ENCODE data around the gene TRAM2. TPM values are rescaled to one million over a fixed set of nuclear protein-coding genes. Genes with fewer than 3 reads are reported as not detected.
A peak's percentile ranks its signal among the peaks of the same experiment; 100 is the strongest.

Gene TRAM2
- total and polyA plus RNA-seq, 10 of the 15 experiments (the other 5 are each of a cell fraction or from before 2014, with no cell fraction given) = 2.5 to 15.0 (median 11.0) TPM

DNA sequence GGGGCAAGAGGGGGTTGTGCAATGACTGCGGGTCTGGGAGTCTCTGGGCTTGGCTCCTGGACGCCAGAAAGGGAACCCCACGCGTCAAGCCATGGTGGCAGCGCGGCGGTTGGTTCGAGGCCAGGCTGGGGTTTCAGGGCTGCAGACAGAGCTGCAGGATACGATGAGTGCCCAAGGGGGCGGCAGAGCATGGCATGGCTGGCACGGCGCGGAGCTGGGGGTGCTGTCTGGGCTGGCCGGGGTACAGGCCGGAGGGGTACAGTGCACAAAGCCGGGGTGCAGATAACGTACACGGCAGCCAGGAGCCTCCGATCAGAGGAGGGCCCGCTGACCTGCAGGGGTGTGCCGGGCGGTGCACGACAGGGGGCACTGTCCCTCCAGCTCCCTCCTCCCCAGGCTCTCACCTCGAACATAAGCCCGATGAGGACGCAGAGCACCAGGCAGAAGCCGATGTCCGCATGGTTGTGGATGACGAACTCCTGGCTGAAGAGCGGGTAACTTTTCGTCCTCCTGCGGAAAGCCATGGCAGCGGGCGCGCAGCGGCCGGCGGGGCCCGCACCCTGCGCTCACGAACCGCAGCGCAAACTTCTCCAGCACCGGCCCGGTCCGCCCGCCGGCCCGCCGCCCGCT is 353 bp downstream of the TRAM2 start (continued):
- TF ChIP-seq, protein P1, sequence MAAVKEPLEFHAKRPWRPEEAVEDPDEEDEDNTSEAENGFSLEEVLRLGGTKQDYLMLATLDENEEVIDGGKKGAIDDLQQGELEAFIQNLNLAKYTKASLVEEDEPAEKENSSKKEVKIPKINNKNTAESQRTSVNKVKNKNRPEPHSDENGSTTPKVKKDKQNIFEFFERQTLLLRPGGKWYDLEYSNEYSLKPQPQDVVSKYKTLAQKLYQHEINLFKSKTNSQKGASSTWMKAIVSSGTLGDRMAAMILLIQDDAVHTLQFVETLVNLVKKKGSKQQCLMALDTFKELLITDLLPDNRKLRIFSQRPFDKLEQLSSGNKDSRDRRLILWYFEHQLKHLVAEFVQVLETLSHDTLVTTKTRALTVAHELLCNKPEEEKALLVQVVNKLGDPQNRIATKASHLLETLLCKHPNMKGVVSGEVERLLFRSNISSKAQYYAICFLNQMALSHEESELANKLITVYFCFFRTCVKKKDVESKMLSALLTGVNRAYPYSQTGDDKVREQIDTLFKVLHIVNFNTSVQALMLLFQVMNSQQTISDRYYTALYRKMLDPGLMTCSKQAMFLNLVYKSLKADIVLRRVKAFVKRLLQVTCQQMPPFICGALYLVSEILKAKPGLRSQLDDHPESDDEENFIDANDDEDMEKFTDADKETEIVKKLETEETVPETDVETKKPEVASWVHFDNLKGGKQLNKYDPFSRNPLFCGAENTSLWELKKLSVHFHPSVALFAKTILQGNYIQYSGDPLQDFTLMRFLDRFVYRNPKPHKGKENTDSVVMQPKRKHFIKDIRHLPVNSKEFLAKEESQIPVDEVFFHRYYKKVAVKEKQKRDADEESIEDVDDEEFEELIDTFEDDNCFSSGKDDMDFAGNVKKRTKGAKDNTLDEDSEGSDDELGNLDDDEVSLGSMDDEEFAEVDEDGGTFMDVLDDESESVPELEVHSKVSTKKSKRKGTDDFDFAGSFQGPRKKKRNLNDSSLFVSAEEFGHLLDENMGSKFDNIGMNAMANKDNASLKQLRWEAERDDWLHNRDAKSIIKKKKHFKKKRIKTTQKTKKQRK (IDR thresholded peaks at IDR 0.05; ENCODE audit: low read depth, low read length) = no peak
- TF ChIP-seq ZNF24 (IDR thresholded peaks at IDR 0.05) (no peak), CREM (IDR thresholded peaks at IDR 0.05; ENCODE audit: low read depth) (peak; percentile 52), SMARCA5 (IDR thresholded peaks at IDR 0.05) (peak; percentile 10; the same call in 1 of the 2 replicates), ZBED1 (IDR thresholded peaks at IDR 0.05; ENCODE audit: borderline replicate concordance) (no peak), NFYA (IDR thresholded peaks at IDR 0.05; ENCODE audit: borderline replicate concordance, low read depth, low read length) (no peak), ZZZ3 (IDR thresholded peaks at IDR 0.05; ENCODE audit: control insufficient read depth, insufficient read length, low read depth) (no peak), SRF (IDR thresholded peaks at IDR 0.05; ENCODE audit: low read depth in 2 of 2, low read length in 2 of 2) (no peak), NFXL1 (IDR thresholded peaks at IDR 0.05; ENCODE audit: borderline replicate concordance) (no peak), SMC3 (IDR thresholded peaks at IDR 0.05; ENCODE audit: borderline replicate concordance, low read length) (0 out of 2 replicates have a peak, but pooled peaks have one; percentile 19), YBX1 (IDR thresholded peaks at IDR 0.05) (no peak), RB1 (IDR thresholded peaks at IDR 0.05; ENCODE audit: borderline replicate concordance) (peak; percentile 52; the same call in 1 of the 2 replicates)
- TF ChIP-seq, protein P2, sequence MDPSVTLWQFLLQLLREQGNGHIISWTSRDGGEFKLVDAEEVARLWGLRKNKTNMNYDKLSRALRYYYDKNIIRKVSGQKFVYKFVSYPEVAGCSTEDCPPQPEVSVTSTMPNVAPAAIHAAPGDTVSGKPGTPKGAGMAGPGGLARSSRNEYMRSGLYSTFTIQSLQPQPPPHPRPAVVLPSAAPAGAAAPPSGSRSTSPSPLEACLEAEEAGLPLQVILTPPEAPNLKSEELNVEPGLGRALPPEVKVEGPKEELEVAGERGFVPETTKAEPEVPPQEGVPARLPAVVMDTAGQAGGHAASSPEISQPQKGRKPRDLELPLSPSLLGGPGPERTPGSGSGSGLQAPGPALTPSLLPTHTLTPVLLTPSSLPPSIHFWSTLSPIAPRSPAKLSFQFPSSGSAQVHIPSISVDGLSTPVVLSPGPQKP (IDR thresholded peaks at IDR 0.05; ENCODE audit: low read depth, low read length) = 0 out of 2 replicates have a peak, but pooled peaks have one; percentile 19
- TF ChIP-seq, protein P3, sequence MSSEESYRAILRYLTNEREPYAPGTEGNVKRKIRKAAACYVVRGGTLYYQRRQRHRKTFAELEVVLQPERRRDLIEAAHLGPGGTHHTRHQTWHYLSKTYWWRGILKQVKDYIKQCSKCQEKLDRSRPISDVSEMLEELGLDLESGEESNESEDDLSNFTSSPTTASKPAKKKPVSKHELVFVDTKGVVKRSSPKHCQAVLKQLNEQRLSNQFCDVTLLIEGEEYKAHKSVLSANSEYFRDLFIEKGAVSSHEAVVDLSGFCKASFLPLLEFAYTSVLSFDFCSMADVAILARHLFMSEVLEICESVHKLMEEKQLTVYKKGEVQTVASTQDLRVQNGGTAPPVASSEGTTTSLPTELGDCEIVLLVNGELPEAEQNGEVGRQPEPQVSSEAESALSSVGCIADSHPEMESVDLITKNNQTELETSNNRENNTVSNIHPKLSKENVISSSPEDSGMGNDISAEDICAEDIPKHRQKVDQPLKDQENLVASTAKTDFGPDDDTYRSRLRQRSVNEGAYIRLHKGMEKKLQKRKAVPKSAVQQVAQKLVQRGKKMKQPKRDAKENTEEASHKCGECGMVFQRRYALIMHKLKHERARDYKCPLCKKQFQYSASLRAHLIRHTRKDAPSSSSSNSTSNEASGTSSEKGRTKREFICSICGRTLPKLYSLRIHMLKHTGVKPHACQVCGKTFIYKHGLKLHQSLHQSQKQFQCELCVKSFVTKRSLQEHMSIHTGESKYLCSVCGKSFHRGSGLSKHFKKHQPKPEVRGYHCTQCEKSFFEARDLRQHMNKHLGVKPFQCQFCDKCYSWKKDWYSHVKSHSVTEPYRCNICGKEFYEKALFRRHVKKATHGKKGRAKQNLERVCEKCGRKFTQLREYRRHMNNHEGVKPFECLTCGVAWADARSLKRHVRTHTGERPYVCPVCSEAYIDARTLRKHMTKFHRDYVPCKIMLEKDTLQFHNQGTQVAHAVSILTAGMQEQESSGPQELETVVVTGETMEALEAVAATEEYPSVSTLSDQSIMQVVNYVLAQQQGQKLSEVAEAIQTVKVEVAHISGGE (CRISPR knock-in tag; IDR thresholded peaks at IDR 0.05) = no peak
- TF ChIP-seq, protein P4, sequence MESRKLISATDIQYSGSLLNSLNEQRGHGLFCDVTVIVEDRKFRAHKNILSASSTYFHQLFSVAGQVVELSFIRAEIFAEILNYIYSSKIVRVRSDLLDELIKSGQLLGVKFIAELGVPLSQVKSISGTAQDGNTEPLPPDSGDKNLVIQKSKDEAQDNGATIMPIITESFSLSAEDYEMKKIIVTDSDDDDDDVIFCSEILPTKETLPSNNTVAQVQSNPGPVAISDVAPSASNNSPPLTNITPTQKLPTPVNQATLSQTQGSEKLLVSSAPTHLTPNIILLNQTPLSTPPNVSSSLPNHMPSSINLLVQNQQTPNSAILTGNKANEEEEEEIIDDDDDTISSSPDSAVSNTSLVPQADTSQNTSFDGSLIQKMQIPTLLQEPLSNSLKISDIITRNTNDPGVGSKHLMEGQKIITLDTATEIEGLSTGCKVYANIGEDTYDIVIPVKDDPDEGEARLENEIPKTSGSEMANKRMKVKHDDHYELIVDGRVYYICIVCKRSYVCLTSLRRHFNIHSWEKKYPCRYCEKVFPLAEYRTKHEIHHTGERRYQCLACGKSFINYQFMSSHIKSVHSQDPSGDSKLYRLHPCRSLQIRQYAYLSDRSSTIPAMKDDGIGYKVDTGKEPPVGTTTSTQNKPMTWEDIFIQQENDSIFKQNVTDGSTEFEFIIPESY (IDR thresholded peaks at IDR 0.05) = no peak
- TF ChIP-seq, protein P5, sequence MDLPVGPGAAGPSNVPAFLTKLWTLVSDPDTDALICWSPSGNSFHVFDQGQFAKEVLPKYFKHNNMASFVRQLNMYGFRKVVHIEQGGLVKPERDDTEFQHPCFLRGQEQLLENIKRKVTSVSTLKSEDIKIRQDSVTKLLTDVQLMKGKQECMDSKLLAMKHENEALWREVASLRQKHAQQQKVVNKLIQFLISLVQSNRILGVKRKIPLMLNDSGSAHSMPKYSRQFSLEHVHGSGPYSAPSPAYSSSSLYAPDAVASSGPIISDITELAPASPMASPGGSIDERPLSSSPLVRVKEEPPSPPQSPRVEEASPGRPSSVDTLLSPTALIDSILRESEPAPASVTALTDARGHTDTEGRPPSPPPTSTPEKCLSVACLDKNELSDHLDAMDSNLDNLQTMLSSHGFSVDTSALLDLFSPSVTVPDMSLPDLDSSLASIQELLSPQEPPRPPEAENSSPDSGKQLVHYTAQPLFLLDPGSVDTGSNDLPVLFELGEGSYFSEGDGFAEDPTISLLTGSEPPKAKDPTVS (IDR thresholded peaks at IDR 0.05; ENCODE audit: low read depth, low read length) = no peak
- TF ChIP-seq, protein P6, sequence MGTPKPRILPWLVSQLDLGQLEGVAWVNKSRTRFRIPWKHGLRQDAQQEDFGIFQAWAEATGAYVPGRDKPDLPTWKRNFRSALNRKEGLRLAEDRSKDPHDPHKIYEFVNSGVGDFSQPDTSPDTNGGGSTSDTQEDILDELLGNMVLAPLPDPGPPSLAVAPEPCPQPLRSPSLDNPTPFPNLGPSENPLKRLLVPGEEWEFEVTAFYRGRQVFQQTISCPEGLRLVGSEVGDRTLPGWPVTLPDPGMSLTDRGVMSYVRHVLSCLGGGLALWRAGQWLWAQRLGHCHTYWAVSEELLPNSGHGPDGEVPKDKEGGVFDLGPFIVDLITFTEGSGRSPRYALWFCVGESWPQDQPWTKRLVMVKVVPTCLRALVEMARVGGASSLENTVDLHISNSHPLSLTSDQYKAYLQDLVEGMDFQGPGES (IDR thresholded peaks at IDR 0.05) = no peak
